Measurements from ENCODE around the gene DOC2B. TPM values are rescaled to one million over a fixed set of nuclear protein-coding genes. Genes with fewer than 3 reads are reported as not detected.
A peak's percentile ranks its signal among the peaks of the same experiment; 100 is the strongest.

DOC2B gene
- total RNA-seq, 2 donors from 2014 or later = 1.4 to 2.6 TPM

- no peak overlapping the region for H3K4me3 ChIP-seq (ENCODE audit: low read length)
- peaks cover 2% of the 10 kb centered on the region for H3K27me3 Mint-ChIP-seq (ENCODE audit: insufficient read depth)
- no peaks in the 10 kb centered on the region for H3K9me3 Mint-ChIP-seq
- no peak overlapping the region for H3K4me3 Mint-ChIP-seq
- H3K27ac Mint-ChIP-seq = no peak overlapping the region
- H3K9me3 ChIP-seq (ENCODE audit: control insufficient read depth, low read length) = no peaks in the 10 kb centered on the region
- peak; percentile 79 for TF ChIP-seq CTCF (conservative IDR thresholded peaks at IDR 0.05)
- H3K27ac ChIP-seq (ENCODE audit: low read depth, low read length) = peak overlapping the region; percentile 24
- no peak overlapping the region for H3K9ac ChIP-seq (ENCODE audit: extremely low read depth, low read length, poor library complexity, severe bottlenecking)
- 80 to 91% methylated on average over 6 to 16 of the region's 16 CpGs for WGBS, 2 experiments (ENCODE audit: insufficient coverage in 1 of 2, insufficient read length in 1 of 2)
- no peaks in the 10 kb centered on the region for H3K4me1 Mint-ChIP-seq
- no peaks in the 10 kb centered on the region for H3K27me3 ChIP-seq (ENCODE audit: control insufficient read depth, insufficient read depth, low read length, poor library complexity, severe bottlenecking)
- H3K36me3 ChIP-seq (ENCODE audit: control insufficient read depth, insufficient read depth, low read length) = no peaks in the 10 kb centered on the region
- DNase-seq = peak; percentile 90
- H3K36me3 Mint-ChIP-seq (ENCODE audit: low read depth) = no peaks in the 10 kb centered on the region
- no peaks in the 10 kb centered on the region for H3K4me1 ChIP-seq (ENCODE audit: control insufficient read depth, insufficient read depth, low read length)
These were observed 16.9 kb downstream of the DOC2B start for GRCh38 chr17:164303-165235.

- H3K27ac ChIP-seq (ENCODE audit: low read depth, low read length) = no peak overlapping the region
- DNase-seq = peak; percentile 78
- H3K4me3 Mint-ChIP-seq = no peak overlapping the region
- H3K4me1 Mint-ChIP-seq = no peaks in the 10 kb centered on the region
- H3K27me3 Mint-ChIP-seq (ENCODE audit: insufficient read depth) = peaks cover 2% of the 10 kb centered on the region
- H3K27me3 ChIP-seq (ENCODE audit: control insufficient read depth, insufficient read depth, low read length, poor library complexity, severe bottlenecking) = no peaks in the 10 kb centered on the region
- H3K36me3 Mint-ChIP-seq (ENCODE audit: low read depth) = no peaks in the 10 kb centered on the region
- H3K9me3 ChIP-seq (ENCODE audit: control insufficient read depth, low read length) = no peaks in the 10 kb centered on the region
- H3K36me3 ChIP-seq (ENCODE audit: control insufficient read depth, insufficient read depth, low read length) = no peaks in the 10 kb centered on the region
- no peak overlapping the region for H3K9ac ChIP-seq (ENCODE audit: extremely low read depth, low read length, poor library complexity, severe bottlenecking)
- TF ChIP-seq CTCF (conservative IDR thresholded peaks at IDR 0.05) = peak; percentile 64
- H3K4me1 ChIP-seq (ENCODE audit: control insufficient read depth, insufficient read depth, low read length) = no peaks in the 10 kb centered on the region
- H3K4me3 ChIP-seq (ENCODE audit: low read length) = no peak overlapping the region
- no peaks in the 10 kb centered on the region for H3K9me3 Mint-ChIP-seq
- WGBS, 2 experiments (ENCODE audit: insufficient coverage in 1 of 2, insufficient read length in 1 of 2) = 81 to 89% methylated on average over 10 to 11 of the region's 11 CpGs
- H3K27ac Mint-ChIP-seq = no peak overlapping the region
These were observed 17.8 kb downstream of the DOC2B start for GRCh38 chr17:163514-164098.

GRCh38 chr17:162689-163088 is 18.8 kb downstream of the DOC2B start:
- TF ChIP-seq CTCF (conservative IDR thresholded peaks at IDR 0.05) = no peak

More at GRCh38 chr17:162689-163088, 18.8 kb downstream of the DOC2B start:
- peaks cover 2% of the 10 kb centered on the region for H3K27me3 Mint-ChIP-seq (ENCODE audit: insufficient read depth)
- Histone ChIP-seq H3K9ac (ENCODE audit: extremely low read depth, low read length, poor library complexity, severe bottlenecking) (no peak overlapping the region), H3K36me3 (ENCODE audit: control insufficient read depth, insufficient read depth, low read length) (no peaks in the 10 kb centered on the region), H3K9me3 (ENCODE audit: control insufficient read depth, low read length) (no peaks in the 10 kb centered on the region), H3K27me3 (ENCODE audit: control insufficient read depth, insufficient read depth, low read length, poor library complexity, severe bottlenecking) (no peaks in the 10 kb centered on the region), H3K4me3 (ENCODE audit: low read length) (no peak overlapping the region), H3K4me1 (ENCODE audit: control insufficient read depth, insufficient read depth, low read length) (no peaks in the 10 kb centered on the region), H3K27ac (ENCODE audit: low read depth, low read length) (no peak overlapping the region)
- H3K36me3 Mint-ChIP-seq (ENCODE audit: low read depth) = no peaks in the 10 kb centered on the region
- no peak for DNase-seq
- no peak overlapping the region for H3K4me3 Mint-ChIP-seq
- H3K4me1 Mint-ChIP-seq = no peaks in the 10 kb centered on the region
- no peaks in the 10 kb centered on the region for H3K9me3 Mint-ChIP-seq
- WGBS, 2 experiments (ENCODE audit: insufficient coverage in 1 of 2, insufficient read length in 1 of 2) = 89 to 95% methylated on average over 10 to 11 of the region's 11 CpGs
- H3K27ac Mint-ChIP-seq = no peak overlapping the region

Measured in endodermal cell (in vitro differentiated cells).